HG02970 (cell line): ENCODE measurements around the gene UBXN11.
"Not testable (repeated sequence)": the region's sequence is repeated elsewhere in the genome, so short reads cannot be mapped to it uniquely, and the experiment has no call there.

Experiments
- ATAC-seq: cut with Tn5 transposase; IDR thresholded peaks from one replicate; pipeline ENCODE4 v1.9.1; 2021; ENCODE audit warnings: mild to moderate bottlenecking, moderate library complexity, moderate number of reproducible peaks; ENCODE audit not compliant: unreplicated experiment, low FRiP score

Gene UBXN11

GRCh38 chr1:26337206-26337535, 30.7 kb upstream of the UBXN11 start:
- ATAC-seq: no peak

- peak; percentile 66 for ATAC-seq
Measured at GRCh38 chr1:26336477-26337205, 30.2 kb upstream of the UBXN11 start.

GRCh38 chr1:26335774-26336476, 29.5 kb upstream of the UBXN11 start:
- ATAC-seq: no peak

GRCh38 chr1:26333312-26333711, 26.9 kb upstream of the UBXN11 start:
- not testable (repeated sequence) for ATAC-seq

- ATAC-seq: no peak
Measured at GRCh38 chr1:26330276-26330675, 23.8 kb upstream of the UBXN11 start.

- not testable (repeated sequence) for ATAC-seq
Measured at GRCh38 chr1:26329380-26329779, 22.9 kb upstream of the UBXN11 start.

GRCh38 chr1:26328597-26328996, 22.2 kb upstream of the UBXN11 start:
- ATAC-seq: no peak

GRCh38 chr1:26327956-26328362, 21.5 kb upstream of the UBXN11 start:
- no peak for ATAC-seq

GRCh38 chr1:26324550-26324949, 18.1 kb upstream of the UBXN11 start:
- ATAC-seq: no peak

GRCh38 chr1:26323382-26323781, 16.9 kb upstream of the UBXN11 start:
- ATAC-seq: no peak

- no peak for ATAC-seq
Measured at GRCh38 chr1:26322042-26322331, 15.6 kb upstream of the UBXN11 start.

- ATAC-seq: peak; percentile 37
Measured at GRCh38 chr1:26321315-26322041, 15.0 kb upstream of the UBXN11 start.

- ATAC-seq: no peak
Measured at GRCh38 chr1:26320896-26321295, 14.5 kb upstream of the UBXN11 start.

GRCh38 chr1:26318338-26319064, 12.1 kb upstream of the UBXN11 start:
- ATAC-seq: no peak

GRCh38 chr1:26317612-26318337, 11.3 kb upstream of the UBXN11 start, which contains the start of gene CD52:
TSS of gene CD52 (plus strand) at chr1:26317958. CDS start at chr1:26318018, 60 bp downstream.
- ATAC-seq: no peak

GRCh38 chr1:26317146-26317545, 10.7 kb upstream of the UBXN11 start:
- ATAC-seq: no peak

- ATAC-seq: no peak
Measured at GRCh38 chr1:26315874-26316850, 9.7 kb upstream of the UBXN11 start.

- no peak for ATAC-seq
Measured at GRCh38 chr1:26314501-26314900, 8.1 kb upstream of the UBXN11 start.
